Naive thymus-derived CD4-positive, alpha-beta T cell (primary cell): ENCODE data around the gene BBS12. TPM values are rescaled to one million over a fixed set of nuclear protein-coding genes. Genes with fewer than 3 reads are reported as not detected.

Source experiments
- ATAC-seq: fragments of 150-1000 bp; cut with Tn5 transposase; 2 replicates; pipeline ENCODE4 v1.10.0; 2021; ENCODE audit warnings: mild to moderate bottlenecking, moderate library complexity
- CTCF ChIA-PET: fragments of 350-600 bp; sonication (Branson Sonifier 250); formaldehyde crosslinking; loops from one replicate; lab custom pipeline; 2021; ENCODE audit warnings: antibody characterized with exemption; lab: Charles Lee
- POLR2A ChIA-PET: fragments of 350-600 bp; sonication (Branson Sonifier 250); formaldehyde crosslinking; loops from one replicate; lab custom pipeline; 2021; ENCODE audit warnings: antibody characterized with exemption, inconsistent platforms; lab: Charles Lee
- DNase-seq, 9 donors: peaks; one replicate each; pipeline versions ENCODE4 v3.0.0 to v3.0.0-alpha.2; 2020 to 2022; ENCODE audit warnings: mixed read lengths in 1 of 9
- H3K27ac ChIP-seq: one replicate; pipeline ENCODE4 v1.7.0; 2013; ENCODE audit warnings: mild to moderate bottlenecking, low read depth, low read length, moderate library complexity
- H3K27me3 ChIP-seq, 2 donors: one replicate each; pipeline ENCODE4 v1.7.0; 2013; ENCODE audit warnings: low read length in 2 of 2, mild to moderate bottlenecking in 2 of 2, moderate library complexity in 2 of 2; ENCODE audit not compliant: control insufficient read depth in 2 of 2, insufficient read depth in 2 of 2
- H3K36me3 ChIP-seq, 3 experiments: 1 replicate in 2 of 3; 2 replicates in 1 of 3; pipeline ENCODE4 v1.7.0; 2013; ENCODE audit warnings: low read length in 3 of 3, mild to moderate bottlenecking in 3 of 3, moderate library complexity in 1 of 3; ENCODE audit not compliant: insufficient read depth in 3 of 3, control insufficient read depth in 2 of 3
- H3K4me1 ChIP-seq, 2 donors: one replicate each; pipeline ENCODE4 v1.7.0; 2013; ENCODE audit warnings: low read length in 2 of 2, mild to moderate bottlenecking in 2 of 2, moderate library complexity in 1 of 2; ENCODE audit not compliant: control insufficient read depth in 2 of 2, insufficient read depth in 2 of 2
- H3K4me3 ChIP-seq: 2 replicates; pipeline ENCODE4 v1.7.0; 2013; ENCODE audit warnings: mild to moderate bottlenecking, low read length
- H3K9me3 ChIP-seq, 3 experiments: 1 replicate in 2 of 3; 2 replicates in 1 of 3; pipeline ENCODE4 v1.7.0; 2013; ENCODE audit warnings: low read length in 3 of 3; ENCODE audit not compliant: control insufficient read depth in 2 of 3
- H3K27ac Mint-ChIP-seq, 9 donors: one replicate each; pipeline ENCODE4 v1.8.0; 2020 to 2022; ENCODE audit warnings: mixed read lengths in 9 of 9, mild to moderate bottlenecking in 8 of 9, moderate library complexity in 5 of 9, inconsistent platforms in 2 of 9
- H3K27me3 Mint-ChIP-seq, 5 donors: one replicate each; pipeline ENCODE4 v1.8.0; 2021 to 2022; ENCODE audit warnings: mixed read lengths in 5 of 5, mild to moderate bottlenecking in 1 of 5
- H3K36me3 Mint-ChIP-seq, 5 donors: one replicate each; pipeline ENCODE4 v1.8.0; 2020 to 2022; ENCODE audit warnings: mixed read lengths in 5 of 5, mild to moderate bottlenecking in 3 of 5, inconsistent platforms in 1 of 5
- H3K4me1 Mint-ChIP-seq, 7 donors: one replicate each; pipeline ENCODE4 v1.8.0; 2020 to 2022; ENCODE audit warnings: mixed read lengths in 7 of 7, mild to moderate bottlenecking in 3 of 7, inconsistent platforms in 1 of 7
- H3K4me3 Mint-ChIP-seq, 10 donors: one replicate each; pipeline ENCODE4 v1.8.0; 2020 to 2022; ENCODE audit warnings: mild to moderate bottlenecking in 10 of 10, mixed read lengths in 10 of 10, moderate library complexity in 6 of 10, inconsistent platforms in 2 of 10
- H3K9me3 Mint-ChIP-seq, 11 donors: one replicate each; pipeline ENCODE4 v1.8.0; 2020 to 2022; ENCODE audit warnings: mixed read lengths in 11 of 11, mild to moderate bottlenecking in 4 of 11, inconsistent platforms in 1 of 11, moderate library complexity in 1 of 11
- intact Hi-C, 2 donors: fragments of 100-400 bp; cut with micrococcal nuclease; formaldehyde crosslinking; loops; one replicate each; pipeline ENCODE4 v1.15.1; 2023
- polyA plus RNA-seq, 2 donors: library from polyadenylated mRNA; unstranded; fragments of 300-500 nt; fragmentation: Illumina TruSeq; gene quantifications; one replicate each; pipeline ENCODE4 v1.2.3, GENCODE V29; 2021
- total RNA-seq, 6 experiments: library from RNA in 5 of 6; stranded (reverse) in 5 of 6; gene quantifications; 1 replicate in 5 of 6; 2 replicates in 1 of 6; pipeline ENCODE4 v1.2.3 and lab custom pipeline; 2021 to 2026

Gene BBS12
- total and polyA plus RNA-seq, 7 experiments from 2014 or later: 0.71 to 4.3 (median 1.9) TPM

DNA sequence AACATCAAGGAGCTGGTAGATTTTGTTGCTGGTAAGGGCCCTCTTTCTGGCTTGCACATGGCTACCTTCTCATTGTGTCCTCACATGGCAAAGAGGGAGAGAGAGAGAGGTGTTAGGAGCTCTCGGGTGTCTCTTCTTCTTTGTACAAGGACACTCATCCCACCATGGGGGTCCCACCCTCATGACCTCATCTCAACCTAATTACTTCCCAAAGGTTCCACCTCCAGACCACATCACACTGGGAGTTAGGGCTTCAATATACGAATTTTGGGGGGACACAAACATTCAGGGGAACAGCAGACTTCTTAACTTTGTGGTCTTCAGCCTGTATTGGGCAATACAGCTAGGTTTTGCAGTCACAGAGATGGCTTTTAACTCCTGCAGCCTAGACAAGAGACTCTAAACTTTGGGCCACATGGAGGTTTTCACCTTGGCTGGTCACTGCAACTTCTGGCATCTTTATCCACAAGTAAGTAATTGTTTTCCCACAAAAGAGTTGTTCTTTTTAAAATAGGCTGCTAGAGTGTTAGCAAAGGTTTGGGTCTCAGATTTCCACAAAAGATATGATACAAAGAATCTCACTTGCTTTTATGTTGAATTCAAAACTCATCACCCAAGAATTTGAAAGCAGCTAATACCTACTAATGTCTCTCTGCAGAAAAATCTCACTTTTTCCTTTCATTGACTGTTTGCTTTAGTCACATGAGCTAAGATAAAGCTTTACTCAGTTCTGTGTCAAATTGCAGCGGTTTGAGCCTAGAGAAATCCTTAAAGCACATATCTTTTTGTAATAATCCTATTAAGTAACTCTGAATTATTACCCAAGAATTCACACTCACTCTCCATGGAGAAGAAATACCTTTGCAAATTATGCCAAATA is 39.6 kb upstream of the BBS12 start:
- Mint-ChIP-seq H3K4me3 (no peak overlapping the region), H3K9me3 (peaks cover 0 to 7% (median 0%) of the 10 kb centered on the region in 11 donors), H3K27me3 (peaks cover 0 to 11% (median 0%) of the 10 kb centered on the region in 5 donors), H3K4me1 (peaks cover 0 to 48% (median 4%) of the 10 kb centered on the region in 7 donors), H3K27ac (no peak overlapping the region), H3K36me3 (peaks cover 0 to 14% (median 0%) of the 10 kb centered on the region in 5 donors)
- Histone ChIP-seq H3K4me3 (no peak overlapping the region), H3K27me3 (no peaks in the 10 kb centered on the region), H3K36me3 (no peaks in the 10 kb centered on the region), H3K9me3 (no peaks in the 10 kb centered on the region), H3K4me1 (no peaks in the 10 kb centered on the region), H3K27ac (no peak overlapping the region)
- ATAC-seq (no peak), DNase-seq (no peak)
- CTCF ChIA-PET: no interaction called here
- intact Hi-C loops: no loop called here
- POLR2A ChIA-PET: interaction anchor here (0.6 kb wide), 1 partner anchor 95 kb away, joined by 6 read pairs; no protein-coding TSS in a partner anchor

DNA sequence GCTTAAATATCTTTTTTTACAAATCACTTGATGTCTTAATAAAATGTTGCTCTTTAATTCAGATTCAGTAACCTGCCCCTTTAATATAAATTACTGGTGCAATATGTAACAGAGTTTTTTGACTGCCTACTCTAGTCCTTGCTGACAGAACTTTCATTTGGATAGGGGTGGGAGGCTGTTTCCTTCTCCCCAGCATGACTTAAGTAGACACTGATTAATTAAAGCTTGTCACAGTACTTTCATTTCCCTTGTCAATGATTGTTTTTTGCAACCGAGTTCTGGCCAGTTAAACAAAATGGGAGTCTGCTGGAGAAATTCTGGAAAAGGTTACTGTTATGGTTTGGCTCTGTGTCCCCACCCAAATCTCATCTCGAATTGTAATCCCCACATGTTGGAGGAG is 37.3 kb upstream of the BBS12 start:
- intact Hi-C loops: no loop called here
- Mint-ChIP-seq H3K9me3 (peaks cover 0 to 7% (median 0%) of the 10 kb centered on the region in 11 donors), H3K4me1 (peaks cover 0 to 28% (median 0%) of the 10 kb centered on the region in 7 donors), H3K4me3 (no peak overlapping the region), H3K36me3 (peaks cover 0 to 14% (median 0%) of the 10 kb centered on the region in 5 donors), H3K27me3 (peaks cover 0 to 11% (median 0%) of the 10 kb centered on the region in 5 donors), H3K27ac (no peak overlapping the region)
- ATAC-seq (no peak), DNase-seq (no peak)
- ChIA-PET CTCF (no interaction called here), POLR2A (no interaction called here)
- no peaks in the 10 kb centered on the region for H3K36me3 ChIP-seq
- H3K27ac ChIP-seq: no peak overlapping the region
- no peaks in the 10 kb centered on the region for H3K9me3 ChIP-seq
- H3K4me3 ChIP-seq: no peak overlapping the region
- no peaks in the 10 kb centered on the region for H3K27me3 ChIP-seq
- no peaks in the 10 kb centered on the region for H3K4me1 ChIP-seq

- H3K9me3 ChIP-seq: no peaks in the 10 kb centered on the region
- H3K27me3 Mint-ChIP-seq: peaks cover 0 to 4% (median 0%) of the 10 kb centered on the region in 5 donors
- peak overlapping the region in 1 of 9 donors; percentile 66 for H3K27ac Mint-ChIP-seq
- ATAC-seq (no peak), DNase-seq (no peak)
- H3K9me3 Mint-ChIP-seq: peaks cover 0 to 12% (median 0%) of the 10 kb centered on the region in 11 donors
- peaks cover 0 to 43% (median 5%) of the 10 kb centered on the region in 7 donors for H3K4me1 Mint-ChIP-seq
- intact Hi-C loops: no loop called here
- ChIA-PET CTCF (no interaction called here), POLR2A (interaction anchor here (0.8 kb wide), 1 partner anchor 12 kb away, joined by 3 read pairs; no protein-coding TSS in a partner anchor)
- no peaks in the 10 kb centered on the region for H3K4me1 ChIP-seq
- H3K36me3 Mint-ChIP-seq: peaks cover 0 to 15% (median 0%) of the 10 kb centered on the region in 5 donors
- no peaks in the 10 kb centered on the region for H3K36me3 ChIP-seq
- peak overlapping the region in 1 of 10 donors; percentile 35 for H3K4me3 Mint-ChIP-seq
- no peaks in the 10 kb centered on the region for H3K27me3 ChIP-seq
- H3K4me3 ChIP-seq: no peak overlapping the region
- no peak overlapping the region for H3K27ac ChIP-seq
Measured at GRCh38 chr4:122700178-122700725, 32.3 kb upstream of the BBS12 start.

DNA sequence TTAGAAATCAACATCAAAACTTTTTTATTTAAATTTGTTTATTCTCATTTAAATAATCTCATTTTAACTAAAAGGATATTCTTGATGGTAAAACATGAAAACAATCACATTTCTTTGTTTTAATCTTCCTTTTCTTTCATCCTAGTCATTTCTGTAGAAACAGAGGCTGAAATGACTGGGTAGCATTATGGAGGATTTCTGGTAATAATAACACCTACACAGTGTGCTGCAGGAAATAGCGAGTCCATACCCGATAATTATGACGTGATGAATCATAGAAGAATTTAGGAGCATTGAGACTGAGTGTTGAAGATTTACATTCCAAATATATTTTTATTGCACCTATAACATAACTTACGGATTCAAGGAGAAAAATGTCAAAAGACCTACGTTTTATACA is 31.4 kb upstream of the BBS12 start:
- H3K27ac Mint-ChIP-seq: peak overlapping the region in 1 of 9 donors; percentile 51
- Histone ChIP-seq H3K4me1 (no peaks in the 10 kb centered on the region), H3K9me3 (no peaks in the 10 kb centered on the region), H3K36me3 (no peaks in the 10 kb centered on the region), H3K27ac (no peak overlapping the region), H3K27me3 (no peaks in the 10 kb centered on the region), H3K4me3 (no peak overlapping the region)
- H3K9me3 Mint-ChIP-seq: peaks cover 0 to 14% (median 0%) of the 10 kb centered on the region in 11 donors
- POLR2A ChIA-PET: interaction anchor here (0.8 kb wide), 1 partner anchor 11 kb away, joined by 3 read pairs; no protein-coding TSS in a partner anchor
- intact Hi-C loops: loop anchor here in 1 of 2 donors (1.0 kb wide), 1 partner anchor 27 kb away; no protein-coding TSS in a partner anchor
- DNase-seq: no peak
- peaks cover 0 to 12% (median 0%) of the 10 kb centered on the region in 5 donors for H3K36me3 Mint-ChIP-seq
- no peaks in the 10 kb centered on the region for H3K27me3 Mint-ChIP-seq
- no peak for ATAC-seq
- CTCF ChIA-PET: no interaction called here
- H3K4me1 Mint-ChIP-seq: peaks cover 0 to 47% (median 5%) of the 10 kb centered on the region in 7 donors
- peak overlapping the region in 2 of 10 donors; percentile 3 to 70 for H3K4me3 Mint-ChIP-seq

GRCh38 chr4:122701965-122702364 is 30.5 kb upstream of the BBS12 start:
- peaks cover 0 to 53% (median 5%) of the 10 kb centered on the region in 7 donors for H3K4me1 Mint-ChIP-seq
- H3K9me3 ChIP-seq: no peaks in the 10 kb centered on the region
- no peak overlapping the region for H3K4me3 Mint-ChIP-seq
- intact Hi-C loops: loop anchor here in 1 of 2 donors (1.0 kb wide), 1 partner anchor 28 kb away; no protein-coding TSS in a partner anchor
- peaks cover 0 to 14% (median 0%) of the 10 kb centered on the region in 11 donors for H3K9me3 Mint-ChIP-seq
- POLR2A ChIA-PET: no interaction called here
- no peak overlapping the region for H3K27ac ChIP-seq
- H3K27me3 Mint-ChIP-seq: no peaks in the 10 kb centered on the region
- no peaks in the 10 kb centered on the region for H3K36me3 ChIP-seq
- peak overlapping the region in 1 of 9 donors; percentile 65 for H3K27ac Mint-ChIP-seq
- CTCF ChIA-PET: no interaction called here
- no peaks in the 10 kb centered on the region for H3K27me3 ChIP-seq
- H3K4me1 ChIP-seq: no peaks in the 10 kb centered on the region
- no peak overlapping the region for H3K4me3 ChIP-seq
- H3K36me3 Mint-ChIP-seq: peaks cover 0 to 12% (median 0%) of the 10 kb centered on the region in 5 donors
- ATAC-seq (no peak), DNase-seq (no peak)

DNA sequence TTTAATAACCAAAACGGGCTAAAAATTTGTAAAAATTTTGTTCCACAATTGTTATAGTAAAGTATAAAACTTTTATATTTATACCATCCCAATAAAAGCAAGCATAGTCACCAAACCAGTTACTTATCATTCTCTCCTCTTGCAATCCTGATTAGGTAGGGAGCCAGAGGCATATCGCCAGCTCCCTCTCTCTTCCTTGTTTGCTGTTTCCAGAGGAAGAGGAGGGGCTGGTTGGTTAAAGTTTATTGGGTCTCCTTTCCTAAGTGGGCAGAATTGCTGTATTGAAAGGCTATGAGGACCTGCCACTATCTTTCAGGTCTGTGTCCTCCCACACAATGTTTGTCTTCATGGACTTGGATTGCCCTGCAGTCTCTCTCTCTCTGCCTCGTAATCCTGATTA is 29.6 kb upstream of the BBS12 start:
- ATAC-seq (no peak), DNase-seq (no peak)
- H3K27ac ChIP-seq: no peak overlapping the region
- Mint-ChIP-seq H3K9me3 (peaks cover 0 to 14% (median 0%) of the 10 kb centered on the region in 11 donors), H3K36me3 (peaks cover 0 to 12% (median 0%) of the 10 kb centered on the region in 5 donors), H3K27me3 (peaks cover 0 to 3% (median 0%) of the 10 kb centered on the region in 5 donors), H3K27ac (no peak overlapping the region), H3K4me1 (peaks cover 0 to 60% (median 5%) of the 10 kb centered on the region in 7 donors), H3K4me3 (no peak overlapping the region)
- H3K27me3 ChIP-seq: no peaks in the 10 kb centered on the region
- no peaks in the 10 kb centered on the region for H3K9me3 ChIP-seq
- intact Hi-C loops: no loop called here
- no peaks in the 10 kb centered on the region for H3K36me3 ChIP-seq
- POLR2A ChIA-PET: no interaction called here
- no peaks in the 10 kb centered on the region for H3K4me1 ChIP-seq
- CTCF ChIA-PET: no interaction called here
- H3K4me3 ChIP-seq: no peak overlapping the region
